Keratinocyte (primary cell): ENCODE measurements around the gene ZNF275. TPM values are rescaled to one million over a fixed set of nuclear protein-coding genes. Genes with fewer than 3 reads are reported as not detected.
"Not testable (repeated sequence)": the region's sequence is repeated elsewhere in the genome, so short reads cannot be mapped to it uniquely, and the experiment has no call there.

Experiments
- DNase-seq: peaks from one replicate; pipeline ENCODE4 v3.0.0-alpha.2; 2011; ENCODE audit warnings: low read depth, missing footprints, low spot score
- FAIRE-seq: peaks from 2 replicates; lab custom pipeline; 2011; peaks lifted over from hg19 to GRCh38; lab: Jason Lieb, UNC
- H2AFZ ChIP-seq: 2 replicates; pipeline ENCODE4 v1.6.0; 2012; ENCODE audit warnings: low read length, control low read depth, inconsistent platforms; ENCODE audit not compliant: control insufficient read depth
- H3K27ac ChIP-seq: 2 replicates; pipeline ENCODE4 v1.5.1; 2011; ENCODE audit warnings: low read length; ENCODE audit not compliant: control insufficient read depth, insufficient read depth
- H3K27me3 ChIP-seq: 3 replicates; pipeline ENCODE4 v1.6.0; 2011; ENCODE audit warnings: low read length; ENCODE audit not compliant: control insufficient read depth, insufficient read depth; ENCODE audit errors: extremely low read depth
- H3K36me3 ChIP-seq, 2 experiments: 2 replicates in 1 of 2; 3 replicates in 1 of 2; pipeline ENCODE4 v1.5.1; 2011; ENCODE audit warnings: low read length in 2 of 2, mild to moderate bottlenecking in 1 of 2; ENCODE audit not compliant: control insufficient read depth in 2 of 2, insufficient read depth in 2 of 2; ENCODE audit errors: extremely low read depth in 1 of 2
- H3K4me1 ChIP-seq: 3 replicates; pipeline ENCODE4 v1.5.1; 2011; ENCODE audit warnings: low read length; ENCODE audit not compliant: control insufficient read depth, insufficient read depth; ENCODE audit errors: extremely low read depth
- H3K4me2 ChIP-seq: 3 replicates; pipeline ENCODE4 v1.6.0; 2011; ENCODE audit warnings: low read depth, low read length; ENCODE audit not compliant: control insufficient read depth, insufficient read depth; ENCODE audit errors: extremely low read depth
- H3K4me3 ChIP-seq, 3 experiments: fragments of 200-600 bp in 1 of 3; sonication (generic) in 1 of 3; 2 replicates in 2 of 3; 3 replicates in 1 of 3; pipeline ENCODE4 v1.5.1; 2011 to 2016; ENCODE audit warnings: low read length in 3 of 3, mild to moderate bottlenecking in 3 of 3, control low read depth in 2 of 3, inconsistent platforms in 1 of 3, low read depth in 1 of 3, mixed read lengths in 1 of 3, mixed run types in 1 of 3, moderate library complexity in 1 of 3; ENCODE audit not compliant: control insufficient read depth in 2 of 3, insufficient read depth in 2 of 3; ENCODE audit errors: extremely low read depth in 1 of 3
- H3K79me2 ChIP-seq: 2 replicates; pipeline ENCODE4 v1.6.0; 2012; ENCODE audit warnings: low read length; ENCODE audit not compliant: control insufficient read depth, insufficient read depth
- H3K9ac ChIP-seq: 3 replicates; pipeline ENCODE4 v1.6.0; 2011; ENCODE audit warnings: low read length; ENCODE audit not compliant: control insufficient read depth, insufficient read depth; ENCODE audit errors: extremely low read depth
- H3K9me1 ChIP-seq: 3 replicates; pipeline ENCODE4 v1.6.0; 2011; ENCODE audit warnings: low read length; ENCODE audit not compliant: control insufficient read depth, insufficient read depth; ENCODE audit errors: extremely low read depth
- H3K9me3 ChIP-seq: 2 replicates; pipeline ENCODE4 v1.5.1; 2012; ENCODE audit warnings: low read depth, low read length; ENCODE audit not compliant: control insufficient read depth
- H4K20me1 ChIP-seq: 3 replicates; pipeline ENCODE4 v1.6.0; 2011; ENCODE audit warnings: low read length; ENCODE audit not compliant: control insufficient read depth, insufficient read depth; ENCODE audit errors: extremely low read depth
- EZH2 ChIP-seq: IDR thresholded peaks from one replicate; pipeline ENCODE4 v1.6.1; 2012; ENCODE audit warnings: inconsistent platforms, mild to moderate bottlenecking, low read length, moderate library complexity
- dilution Hi-C: fragments of 300-500 bp; cut with MboI; formaldehyde crosslinking; loops from one replicate; pipeline ENCODE4 v1.7.0; 2020; ENCODE audit warnings: low sequenced_read_pairs; ENCODE audit not compliant: extremely low pct_ligation_motif_present
- polyA minus RNA-seq, 3 experiments: library from RNA; depleted of rRNA, polyadenylated mRNA; stranded (reverse); fragments of >200 nt; gene quantifications; 1 replicate in 1 of 3; 2 replicates in 1 of 3; 3 replicates in 1 of 3; pipeline ENCODE4 v1.2.3, GENCODE V29; 2011
- polyA plus RNA-seq, 5 experiments: library from polyadenylated mRNA; depleted of rRNA in 3 of 5; stranded (reverse) in 3 of 5; stranded (forward) in 1 of 5; unstranded in 1 of 5; fragments of >200 nt; gene quantifications; 1 replicate in 1 of 5; 2 replicates in 3 of 5; 3 replicates in 1 of 5; pipeline versions ENCODE4 v1.2.1 to v1.2.3, GENCODE V29; 2011 to 2012; ENCODE audit warnings: missing spikeins in 2 of 5, low read depth in 1 of 5, low replicate concordance in 1 of 5
- TF ChIP-seq, protein P1 (sequence below), 3 experiments: IDR thresholded peaks in 1 of 3; conservative IDR thresholded peaks in 1 of 3; optimal IDR thresholded peaks in 1 of 3; 2 replicates in 2 of 3; 3 replicates in 1 of 3; pipeline versions ENCODE3 to v1.5.1; 2011; ENCODE audit warnings: low read length in 3 of 3, mild to moderate bottlenecking in 3 of 3, moderate library complexity in 2 of 3, control low read depth in 1 of 3, inconsistent platforms in 1 of 3; ENCODE audit not compliant: insufficient read depth in 2 of 3; ENCODE audit errors: extremely low read depth in 1 of 3

ZNF275 gene, protein sequence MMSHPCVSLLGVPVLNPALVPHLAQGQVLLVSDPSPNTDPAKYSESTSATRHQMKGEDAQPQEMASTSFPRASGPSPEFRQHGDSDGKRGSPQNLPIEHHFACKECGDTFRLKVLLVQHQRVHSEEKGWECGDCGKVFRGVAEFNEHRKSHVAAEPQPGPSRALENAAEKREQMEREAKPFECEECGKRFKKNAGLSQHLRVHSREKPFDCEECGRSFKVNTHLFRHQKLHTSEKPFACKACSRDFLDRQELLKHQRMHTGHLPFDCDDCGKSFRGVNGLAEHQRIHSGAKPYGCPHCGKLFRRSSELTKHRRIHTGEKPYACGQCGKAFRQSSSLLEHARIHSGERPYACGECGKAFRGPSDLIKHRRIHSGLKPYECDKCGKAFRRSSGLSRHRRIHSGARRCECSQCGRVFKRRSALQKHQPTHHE
- 3.4 to 6.4 TPM (median 5.3 TPM) in 3 replicates for polyA plus RNA-seq
- 0.40 TPM for polyA plus RNA-seq (2011; ENCODE audit: low read depth)
- 3.4 and 4.3 TPM in 2 replicates for polyA plus RNA-seq (2011; cell fraction: cytosol; rRNA removed)
- polyA plus RNA-seq (2011; cell fraction: nucleus; rRNA removed): 7.5 and 8.0 TPM in 2 replicates
- 0.68 and 4.3 TPM in 2 replicates for polyA plus RNA-seq (2012; ENCODE audit: low replicate concordance)
- polyA minus RNA-seq: 4.5 to 9.3 TPM (median 8.9 TPM) in 3 replicates
- polyA minus RNA-seq (2011; cell fraction: cytosol; rRNA and poly(A)+ RNA removed): 5.6 TPM
- 4.0 and 6.4 TPM in 2 replicates for polyA minus RNA-seq (2011; cell fraction: nucleus; rRNA and poly(A)+ RNA removed)

DNA sequence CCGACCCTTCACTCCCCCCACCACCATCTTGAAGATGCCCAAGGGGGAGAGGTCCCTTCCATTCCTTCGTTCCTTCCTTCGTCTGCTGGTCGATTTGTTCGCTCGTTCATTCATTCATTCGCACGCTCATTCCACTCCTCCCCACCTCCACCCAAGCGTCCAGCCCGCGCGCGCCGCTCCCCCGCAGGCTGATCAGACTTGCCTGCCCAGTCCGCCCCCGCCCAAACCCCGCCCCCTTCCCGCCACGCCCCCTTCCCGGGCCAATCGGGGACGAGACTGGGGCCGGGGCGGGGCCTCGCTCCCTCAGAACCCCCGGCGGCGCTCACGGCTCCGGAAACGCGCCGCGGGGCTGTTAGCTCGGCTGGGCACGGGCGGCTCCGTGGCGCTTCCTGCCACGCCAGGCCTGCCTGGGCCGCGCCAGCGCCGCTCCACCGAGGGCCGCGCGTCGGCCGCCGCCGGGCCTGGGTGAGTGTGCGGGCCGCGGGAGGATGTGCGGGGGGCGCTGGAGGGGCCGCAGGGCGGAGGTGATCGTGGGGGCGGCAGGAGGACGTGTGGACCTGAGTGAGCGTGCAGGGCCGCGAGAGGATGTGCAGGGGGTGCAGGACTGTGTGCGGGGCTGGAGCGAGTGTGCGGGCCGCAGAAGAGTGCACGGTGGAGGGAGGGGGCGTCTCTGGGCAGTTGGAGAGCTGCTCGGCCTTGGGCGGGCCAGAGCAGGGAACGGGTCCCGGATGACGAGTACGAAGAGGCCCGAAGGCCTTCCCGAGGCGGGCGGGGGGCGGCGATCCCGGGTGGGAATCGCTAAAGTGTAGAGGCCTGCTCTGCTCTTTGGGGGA, at the start of gene ZNF275:
ZNF275 (plus strand) TSS at position 333 of the 833 bp plus-strand sequence. CDS start 2,527 bp downstream, outside the sequence.
- H3K4me3 ChIP-seq: peak within 1 kb of the TSS; percentile 61 to 68 (median 63)
- H3K4me2 ChIP-seq: peak within 1 kb of the TSS; percentile 79
- H3K9me1 ChIP-seq: no peaks in the 10 kb centered on the region
- DNase-seq (peak; percentile 32), FAIRE-seq (no peak)
- peak within 1 kb of the TSS; percentile 83 for H2AFZ ChIP-seq
- dilution Hi-C loops: no loop called here
- peak within 1 kb of the TSS; percentile 68 for H3K9ac ChIP-seq
- H3K9me3 ChIP-seq: no peaks in the 10 kb centered on the region
- no peaks in the 10 kb centered on the region for H3K27me3 ChIP-seq
- no peaks in the 10 kb centered on the region for H3K36me3 ChIP-seq
- no peaks in the 10 kb centered on the region for H4K20me1 ChIP-seq
- H3K79me2 ChIP-seq: no peaks in the 10 kb centered on the region
- H3K4me1 ChIP-seq: no peaks in the 10 kb centered on the region
- H3K27ac ChIP-seq: no peak within 1 kb of the TSS
- TF ChIP-seq EZH2: no peak
- TF ChIP-seq, protein P1, sequence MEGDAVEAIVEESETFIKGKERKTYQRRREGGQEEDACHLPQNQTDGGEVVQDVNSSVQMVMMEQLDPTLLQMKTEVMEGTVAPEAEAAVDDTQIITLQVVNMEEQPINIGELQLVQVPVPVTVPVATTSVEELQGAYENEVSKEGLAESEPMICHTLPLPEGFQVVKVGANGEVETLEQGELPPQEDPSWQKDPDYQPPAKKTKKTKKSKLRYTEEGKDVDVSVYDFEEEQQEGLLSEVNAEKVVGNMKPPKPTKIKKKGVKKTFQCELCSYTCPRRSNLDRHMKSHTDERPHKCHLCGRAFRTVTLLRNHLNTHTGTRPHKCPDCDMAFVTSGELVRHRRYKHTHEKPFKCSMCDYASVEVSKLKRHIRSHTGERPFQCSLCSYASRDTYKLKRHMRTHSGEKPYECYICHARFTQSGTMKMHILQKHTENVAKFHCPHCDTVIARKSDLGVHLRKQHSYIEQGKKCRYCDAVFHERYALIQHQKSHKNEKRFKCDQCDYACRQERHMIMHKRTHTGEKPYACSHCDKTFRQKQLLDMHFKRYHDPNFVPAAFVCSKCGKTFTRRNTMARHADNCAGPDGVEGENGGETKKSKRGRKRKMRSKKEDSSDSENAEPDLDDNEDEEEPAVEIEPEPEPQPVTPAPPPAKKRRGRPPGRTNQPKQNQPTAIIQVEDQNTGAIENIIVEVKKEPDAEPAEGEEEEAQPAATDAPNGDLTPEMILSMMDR (optimal IDR thresholded peaks at IDR 0.05 in 1 of 3, IDR thresholded peaks at IDR 0.05 in 1 of 3, conservative IDR thresholded peaks at IDR 0.05 in 1 of 3; ENCODE audit: extremely low read depth in 1 of 3, insufficient read depth in 2 of 3, low read length in 3 of 3): no peak

DNA sequence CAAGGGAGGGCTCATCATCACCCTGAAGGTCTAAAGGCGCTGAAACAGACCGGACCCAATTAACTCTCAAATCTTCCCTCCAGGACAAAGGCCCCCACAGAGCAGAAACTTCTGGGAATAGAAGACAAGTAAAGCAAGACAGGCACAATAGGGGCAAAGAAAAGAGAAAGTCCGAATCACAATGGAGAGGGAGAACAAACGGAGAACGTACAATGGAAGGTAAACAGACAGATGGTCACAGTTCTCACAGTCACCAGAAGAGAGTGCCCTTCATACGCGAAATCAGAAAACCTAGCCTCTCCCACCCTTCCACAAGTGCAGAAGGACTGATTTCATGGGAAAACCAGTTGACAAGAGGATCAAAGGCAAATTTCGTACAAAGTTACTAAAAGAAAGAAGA, 48.3 kb upstream of the ZNF275 start:
- H3K4me2 ChIP-seq, H2AFZ ChIP-seq, H3K27ac ChIP-seq, DNase-seq, H4K20me1 ChIP-seq, H3K36me3 ChIP-seq, H3K9me1 ChIP-seq, dilution Hi-C loops, H3K4me3 ChIP-seq, H3K79me2 ChIP-seq, H3K9me3 ChIP-seq, H3K27me3 ChIP-seq, H3K4me1 ChIP-seq, H3K9ac ChIP-seq: not testable (repeated sequence)
- FAIRE-seq: peak; percentile 20

DNA sequence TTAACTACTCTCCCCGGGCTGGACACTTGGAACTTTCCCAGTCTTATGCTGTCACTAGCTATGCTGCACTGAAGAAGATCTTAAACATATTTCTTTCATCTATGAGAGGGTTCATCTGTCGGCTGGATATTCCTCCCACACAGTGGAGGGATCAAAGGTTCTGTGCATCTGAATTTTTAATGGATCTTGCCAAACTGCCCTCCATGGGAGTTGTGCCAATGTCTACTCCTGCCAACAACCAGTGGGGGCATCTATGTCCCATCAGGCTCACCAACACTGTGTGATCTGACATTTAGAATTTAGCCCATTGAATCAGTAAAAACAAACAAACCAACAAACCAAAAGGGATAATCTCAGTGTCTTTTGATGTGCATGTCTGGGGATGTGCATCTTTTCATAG, 45.1 kb upstream of the ZNF275 start:
- dilution Hi-C loops, DNase-seq, H3K9me3 ChIP-seq, H3K4me1 ChIP-seq, H3K4me3 ChIP-seq, H3K36me3 ChIP-seq, H3K9me1 ChIP-seq, H3K9ac ChIP-seq, H3K4me2 ChIP-seq, H2AFZ ChIP-seq, H4K20me1 ChIP-seq, H3K27me3 ChIP-seq, FAIRE-seq, H3K79me2 ChIP-seq, H3K27ac ChIP-seq: not testable (repeated sequence)
